ENCODE results near the gene TCAIM. TPM values are rescaled to one million over a fixed set of nuclear protein-coding genes. Genes with fewer than 3 reads are reported as not detected.
"Not testable (repeated sequence)": the region's sequence is repeated elsewhere in the genome, so short reads cannot be mapped to it uniquely, and the experiment has no call there.

Gene TCAIM
- total RNA-seq, 2 donors from 2014 or later: 20.2 to 26.2 TPM

DNA sequence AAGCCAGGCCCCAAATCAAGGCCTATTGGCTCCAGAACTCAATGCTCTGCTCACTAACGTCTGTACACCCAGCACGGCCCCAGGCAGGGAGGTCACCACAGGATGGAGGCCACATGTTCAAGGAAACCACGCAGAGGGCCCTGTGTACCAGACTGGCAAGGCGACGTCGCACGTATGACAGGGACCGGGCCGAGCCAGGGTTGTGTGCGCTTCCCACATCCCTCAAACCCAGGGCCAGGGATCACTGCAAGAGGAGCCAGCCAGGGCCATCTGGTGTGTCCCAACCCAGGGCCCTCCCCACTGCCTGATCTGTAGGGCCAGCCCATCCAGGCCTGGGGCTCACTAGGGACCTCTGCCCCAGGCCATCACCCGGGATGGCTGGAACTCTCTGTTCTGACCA lies 76.9 kb downstream of the TCAIM start:
- Histone ChIP-seq H3K36me3 (no peaks in the 10 kb centered on the region), H3K4me3 (no peak overlapping the region), H3K9ac (ENCODE audit: low read depth in 2 of 2, low read length in 2 of 2) (no peak overlapping the region), H3K4me1 (no peaks in the 10 kb centered on the region), H3K9me3 (no peaks in the 10 kb centered on the region), H3K27ac (no peak overlapping the region), H3K27me3 (no peaks in the 10 kb centered on the region)
- DNase-seq: no peak
- intact Hi-C loops (cut with DNase I): no loop called here
- TF ChIP-seq, protein P1, sequence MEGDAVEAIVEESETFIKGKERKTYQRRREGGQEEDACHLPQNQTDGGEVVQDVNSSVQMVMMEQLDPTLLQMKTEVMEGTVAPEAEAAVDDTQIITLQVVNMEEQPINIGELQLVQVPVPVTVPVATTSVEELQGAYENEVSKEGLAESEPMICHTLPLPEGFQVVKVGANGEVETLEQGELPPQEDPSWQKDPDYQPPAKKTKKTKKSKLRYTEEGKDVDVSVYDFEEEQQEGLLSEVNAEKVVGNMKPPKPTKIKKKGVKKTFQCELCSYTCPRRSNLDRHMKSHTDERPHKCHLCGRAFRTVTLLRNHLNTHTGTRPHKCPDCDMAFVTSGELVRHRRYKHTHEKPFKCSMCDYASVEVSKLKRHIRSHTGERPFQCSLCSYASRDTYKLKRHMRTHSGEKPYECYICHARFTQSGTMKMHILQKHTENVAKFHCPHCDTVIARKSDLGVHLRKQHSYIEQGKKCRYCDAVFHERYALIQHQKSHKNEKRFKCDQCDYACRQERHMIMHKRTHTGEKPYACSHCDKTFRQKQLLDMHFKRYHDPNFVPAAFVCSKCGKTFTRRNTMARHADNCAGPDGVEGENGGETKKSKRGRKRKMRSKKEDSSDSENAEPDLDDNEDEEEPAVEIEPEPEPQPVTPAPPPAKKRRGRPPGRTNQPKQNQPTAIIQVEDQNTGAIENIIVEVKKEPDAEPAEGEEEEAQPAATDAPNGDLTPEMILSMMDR (IDR thresholded peaks at IDR 0.05): no peak

DNA sequence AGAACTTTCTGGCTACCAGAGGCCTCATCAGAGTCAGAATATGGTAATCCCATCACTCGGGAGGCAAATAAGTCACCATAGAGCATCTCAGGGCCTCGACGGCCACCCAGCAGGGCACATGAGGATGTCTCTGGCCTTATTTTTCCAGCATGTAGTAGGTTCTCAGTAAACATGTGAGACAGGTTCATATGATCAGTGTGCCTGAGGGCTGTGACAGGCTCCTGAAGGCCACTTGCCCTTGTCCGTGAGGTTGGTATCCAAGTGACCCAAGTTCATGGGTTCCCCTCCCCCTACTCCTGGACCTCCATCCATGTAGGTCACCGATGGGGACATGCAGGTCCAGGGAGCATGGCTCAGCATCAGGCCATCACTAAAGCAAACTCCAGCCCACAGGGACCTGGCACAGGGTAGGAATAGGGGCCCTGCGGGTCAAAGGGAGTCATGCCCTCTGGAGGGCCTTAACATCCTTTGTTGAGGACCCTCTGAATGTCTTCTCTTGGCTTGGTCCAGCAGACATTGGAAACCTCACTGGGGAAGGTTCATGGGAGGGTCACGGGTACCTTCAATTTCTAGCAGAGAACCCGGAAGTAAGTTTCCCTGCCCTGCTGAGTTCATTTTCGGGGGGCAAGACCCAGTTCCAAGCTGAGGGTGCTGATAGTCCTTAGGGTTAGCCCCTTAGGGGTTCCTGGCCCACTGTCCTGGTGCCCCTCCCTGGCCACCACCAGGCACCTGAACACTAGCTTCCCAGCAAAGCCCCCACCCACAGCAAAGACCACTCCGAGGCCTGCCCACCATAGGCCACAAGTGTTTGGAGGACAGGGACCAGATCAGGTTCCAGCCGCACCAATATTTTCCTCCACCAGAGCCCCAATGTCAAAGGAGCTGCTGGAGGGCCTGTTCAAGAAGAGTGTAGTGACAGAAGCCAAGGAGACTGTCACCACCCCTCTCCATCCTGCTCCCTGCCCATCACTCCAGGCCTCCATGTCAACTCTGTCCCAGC lies 77.8 kb downstream of the TCAIM start:
- no peak overlapping the region for H3K4me3 ChIP-seq
- no peaks in the 10 kb centered on the region for H3K4me1 ChIP-seq
- intact Hi-C loops (cut with DNase I): no loop called here
- no peaks in the 10 kb centered on the region for H3K36me3 ChIP-seq
- H3K9ac ChIP-seq (ENCODE audit: low read depth in 2 of 2, low read length in 2 of 2): no peak overlapping the region
- H3K27ac ChIP-seq: no peak overlapping the region
- no peaks in the 10 kb centered on the region for H3K9me3 ChIP-seq
- no peaks in the 10 kb centered on the region for H3K27me3 ChIP-seq
- TF ChIP-seq, protein P1 (IDR thresholded peaks at IDR 0.05): no peak
- DNase-seq: no peak

DNA sequence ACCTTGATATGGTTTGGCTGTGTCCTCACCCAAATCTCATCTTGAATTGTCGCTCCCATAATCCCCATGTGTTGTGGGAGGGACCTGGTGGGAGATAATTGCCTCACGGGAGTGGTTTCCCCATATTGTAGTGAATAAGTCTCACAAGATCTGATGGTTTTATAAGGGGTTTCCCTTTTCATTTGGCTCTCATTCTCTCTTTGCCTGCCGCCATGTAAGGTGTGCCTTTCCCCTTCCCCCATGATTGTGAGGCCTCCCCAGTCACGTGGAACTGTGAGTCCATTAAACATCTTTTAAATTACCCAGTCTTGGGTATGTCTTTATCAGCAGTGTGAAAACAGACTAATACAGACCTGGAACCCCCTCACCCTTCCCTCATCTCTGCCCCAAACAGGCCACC lies 79.6 kb downstream of the TCAIM start:
- H3K27ac ChIP-seq; intact Hi-C loops (cut with DNase I); H3K4me1 ChIP-seq; H3K4me3 ChIP-seq; H3K36me3 ChIP-seq; H3K9me3 ChIP-seq; H3K9ac ChIP-seq (ENCODE audit: low read depth in 2 of 2, low read length in 2 of 2); H3K27me3 ChIP-seq; DNase-seq: not testable (repeated sequence)

DNA sequence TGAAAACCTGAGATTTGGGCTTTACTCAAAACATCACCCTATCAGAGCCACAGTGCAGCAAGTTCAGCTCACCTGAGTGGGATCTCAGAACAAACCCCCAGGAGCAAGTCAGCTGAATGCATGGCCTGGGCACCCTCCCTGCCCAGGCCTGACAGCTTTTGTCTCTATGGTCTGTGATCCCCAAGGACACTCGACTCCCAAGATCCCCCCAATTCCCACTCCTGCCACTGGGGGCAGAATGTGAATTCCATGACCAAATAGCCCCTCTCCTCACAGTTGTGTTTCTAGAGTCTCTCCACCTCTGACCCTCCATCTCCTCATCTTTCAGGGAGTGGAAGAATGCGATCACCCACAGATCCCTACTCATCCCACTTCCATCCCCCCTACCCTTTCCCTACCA lies 80.0 kb downstream of the TCAIM start:
- TF ChIP-seq, protein P1 (IDR thresholded peaks at IDR 0.05): no peak
- H3K27me3 ChIP-seq: no peaks in the 10 kb centered on the region
- no peak overlapping the region for H3K4me3 ChIP-seq
- H3K36me3 ChIP-seq: no peaks in the 10 kb centered on the region
- H3K4me1 ChIP-seq: no peaks in the 10 kb centered on the region
- H3K9ac ChIP-seq (ENCODE audit: low read depth in 2 of 2, low read length in 2 of 2): no peak overlapping the region
- DNase-seq: no peak
- H3K27ac ChIP-seq: no peak overlapping the region
- intact Hi-C loops (cut with DNase I): no loop called here
- H3K9me3 ChIP-seq: no peaks in the 10 kb centered on the region

DNA sequence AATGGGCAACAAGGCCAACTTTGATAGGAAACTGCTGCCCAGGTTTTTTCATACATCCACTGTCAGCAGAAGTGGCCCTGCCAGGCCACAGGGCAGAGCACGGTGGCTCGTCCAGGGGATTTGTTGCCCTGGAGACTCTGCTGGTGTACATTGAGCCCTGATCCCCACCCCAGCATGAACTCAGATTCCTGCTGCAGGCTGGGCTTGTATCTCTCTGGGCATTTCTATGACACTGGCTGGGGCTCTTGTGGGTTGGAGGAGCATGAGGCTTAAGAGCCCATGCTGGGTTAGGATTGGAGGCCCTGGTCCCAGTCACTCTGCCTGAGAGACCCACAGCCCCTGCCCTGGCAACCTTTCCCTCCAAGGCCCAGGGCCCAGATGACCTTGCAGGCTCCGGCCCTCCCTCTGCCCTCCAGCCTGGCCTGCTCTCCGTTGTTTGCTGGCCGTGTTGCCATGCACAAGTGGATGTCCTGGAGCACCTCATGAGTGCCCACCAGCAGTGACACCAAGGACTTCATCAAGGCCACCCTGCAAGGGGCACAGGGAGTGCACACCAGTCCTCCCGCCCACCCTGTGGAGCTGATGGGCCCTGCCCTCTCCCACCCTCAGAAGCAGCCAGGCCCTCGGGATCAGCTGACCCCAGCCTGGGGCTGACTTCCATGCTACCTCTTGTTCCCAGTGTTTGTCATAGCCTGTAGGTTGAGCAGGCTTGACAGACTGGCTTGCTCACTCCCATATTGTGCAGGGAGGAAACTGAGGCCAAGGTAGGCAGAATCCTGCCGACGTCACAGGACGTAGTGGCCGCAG lies 80.8 kb downstream of the TCAIM start:
- TF ChIP-seq, protein P1 (IDR thresholded peaks at IDR 0.05): no peak
- Histone ChIP-seq H3K27ac (no peak overlapping the region), H3K27me3 (no peaks in the 10 kb centered on the region), H3K9me3 (no peaks in the 10 kb centered on the region), H3K9ac (ENCODE audit: low read depth in 2 of 2, low read length in 2 of 2) (no peak overlapping the region), H3K4me3 (no peak overlapping the region), H3K4me1 (no peaks in the 10 kb centered on the region), H3K36me3 (no peaks in the 10 kb centered on the region)
- intact Hi-C loops (cut with DNase I): no loop called here
- no peak for DNase-seq

All from colonic mucosa (tissue), 4 donors.